Inflammatory macrophage (primary cell): Measurements from ENCODE around the gene PIP5K1C.

Experiments
- DNase-seq, 2 donors: peaks; one replicate each; pipeline ENCODE4 v3.0.0-alpha.2; 2020 to 2022

The PIP5K1C gene

GRCh38 chr19:3609779-3610719 is 90.2 kb downstream of the PIP5K1C start:
- DNase-seq: no peak

DNA sequence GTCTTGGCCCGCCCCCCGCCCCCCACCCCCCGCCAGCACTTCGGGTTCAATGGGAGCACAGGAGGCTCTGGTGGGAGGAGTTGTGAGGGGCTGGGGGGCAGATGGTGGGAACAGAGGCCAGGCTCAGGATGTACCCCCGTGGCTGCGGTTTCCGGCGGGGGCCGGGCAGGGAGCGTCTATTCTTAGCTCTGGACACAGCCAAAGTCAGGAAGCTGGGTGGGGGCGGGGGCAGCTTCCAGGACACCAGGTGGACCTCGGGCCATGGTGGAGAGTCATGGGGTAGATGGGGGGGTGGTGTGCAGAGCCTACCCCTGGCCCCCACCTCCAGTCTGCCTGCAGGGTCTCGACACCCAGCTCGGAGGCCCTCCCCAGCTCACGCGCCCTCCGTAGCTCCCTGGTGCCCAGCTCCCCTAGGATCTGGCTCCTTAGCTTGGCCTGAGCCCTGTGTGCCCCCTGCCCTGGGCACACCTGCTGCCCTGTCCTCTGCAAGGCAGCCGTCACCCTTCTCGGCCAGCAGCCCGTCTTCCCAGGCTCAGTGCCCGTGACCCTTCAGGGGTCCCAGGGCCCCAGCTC is 91.4 kb downstream of the PIP5K1C start:
- peak in 1 of 2 donors; percentile 45 for DNase-seq

DNA sequence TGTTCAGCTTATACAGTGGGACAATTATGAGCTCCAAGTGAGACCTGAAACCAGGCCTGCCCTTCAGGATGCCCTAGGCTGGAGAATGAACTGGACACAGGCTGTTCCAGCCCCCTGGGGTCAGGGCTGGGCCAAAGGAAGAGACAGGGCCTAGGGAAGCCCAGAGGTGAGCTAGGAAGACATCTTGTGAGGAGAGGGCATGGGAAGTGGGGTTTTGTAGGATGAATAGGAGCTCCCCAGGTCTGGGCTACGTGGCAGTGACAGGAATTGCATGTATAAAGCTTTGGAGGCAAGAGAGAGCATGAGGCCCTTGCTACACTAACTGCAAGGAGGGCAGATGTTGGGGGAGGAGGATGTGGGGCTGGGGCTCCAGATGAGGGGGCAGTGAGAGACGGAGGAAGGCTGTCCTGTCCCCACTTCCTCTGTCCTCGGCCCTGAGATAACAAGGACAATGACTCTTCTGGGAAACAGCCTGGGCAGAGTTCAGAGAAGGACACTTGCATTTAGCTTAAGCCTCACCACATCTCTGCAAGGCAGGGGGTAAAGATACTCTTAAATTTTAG is 92.1 kb downstream of the PIP5K1C start:
- DNase-seq: peak in 1 of 2 donors; percentile 20

- peak; percentile 32 to 60 for DNase-seq
These were observed 92.8 kb downstream of the PIP5K1C start for GRCh38 chr19:3607303-3608078.

GRCh38 chr19:3606690-3607289 is 93.5 kb downstream of the PIP5K1C start, which contains the start of gene TBXA2R:
Gene TBXA2R, minus strand, starts transcription at chr19:3606875. Its CDS starts 6,241 bp downstream, at chr19:3600634.
- DNase-seq: peak; percentile 37 to 47

- DNase-seq: no peak
These were observed 94.0 kb downstream of the PIP5K1C start for GRCh38 chr19:3606174-3606689.

GRCh38 chr19:3605770-3606169 is 94.5 kb downstream of the PIP5K1C start:
- DNase-seq: no peak

- DNase-seq: no peak
These were observed 94.9 kb downstream of the PIP5K1C start for GRCh38 chr19:3605361-3605760.

DNA sequence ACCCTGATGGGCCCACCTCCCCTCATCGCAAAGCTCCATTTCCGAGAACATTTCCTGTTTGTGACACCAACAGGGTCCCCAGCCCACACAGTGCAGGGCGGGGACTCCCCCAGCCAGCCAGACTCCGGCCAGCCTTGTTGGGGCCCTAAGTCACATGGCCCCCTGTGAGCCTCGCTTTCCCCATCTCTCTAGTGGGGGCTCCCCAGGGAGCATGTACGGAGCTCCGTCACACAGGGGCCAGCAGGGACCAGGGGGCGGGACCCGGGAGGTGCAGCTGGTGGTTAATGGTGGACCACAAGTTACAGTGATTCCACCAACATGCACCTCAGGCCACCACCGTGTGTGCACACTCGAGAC is 95.3 kb downstream of the PIP5K1C start:
- DNase-seq: peak in 1 of 2 donors; percentile 21

- DNase-seq: no peak
These were observed 95.9 kb downstream of the PIP5K1C start for GRCh38 chr19:3604227-3604986.

DNA sequence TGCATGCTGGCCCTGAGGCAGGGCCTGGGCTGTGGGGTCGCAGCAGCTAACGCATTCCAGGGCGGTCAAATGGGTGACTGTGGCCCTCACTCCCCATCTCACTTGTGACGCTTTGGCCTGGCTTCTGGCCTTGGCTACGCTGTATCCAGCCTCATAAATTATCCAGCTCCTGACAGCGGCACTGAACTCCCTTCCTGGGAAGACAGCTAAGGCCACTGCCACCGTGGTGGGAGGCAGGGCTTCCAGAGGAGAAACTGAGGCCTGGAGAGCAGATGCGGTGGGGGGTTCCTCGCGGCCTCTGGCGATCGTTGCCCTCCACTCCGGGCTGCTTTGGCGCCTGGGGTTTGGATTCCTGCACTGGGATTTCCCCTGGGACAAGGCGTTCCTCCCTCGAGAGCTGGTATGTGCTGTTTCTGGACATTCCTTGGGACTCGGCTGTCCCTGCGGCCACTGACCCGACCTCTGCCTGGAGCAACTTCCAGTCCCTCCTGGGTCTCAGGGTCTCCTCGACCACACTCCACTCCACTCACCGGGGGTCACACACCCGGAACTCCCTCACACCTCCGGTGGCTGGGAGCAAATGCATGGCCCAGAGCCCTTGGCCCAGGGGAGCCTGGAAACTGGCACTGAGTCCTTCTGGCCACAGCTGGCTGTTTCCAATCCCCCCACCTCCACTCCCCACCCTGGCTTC is 97.0 kb downstream of the PIP5K1C start:
- DNase-seq: no peak

DNA sequence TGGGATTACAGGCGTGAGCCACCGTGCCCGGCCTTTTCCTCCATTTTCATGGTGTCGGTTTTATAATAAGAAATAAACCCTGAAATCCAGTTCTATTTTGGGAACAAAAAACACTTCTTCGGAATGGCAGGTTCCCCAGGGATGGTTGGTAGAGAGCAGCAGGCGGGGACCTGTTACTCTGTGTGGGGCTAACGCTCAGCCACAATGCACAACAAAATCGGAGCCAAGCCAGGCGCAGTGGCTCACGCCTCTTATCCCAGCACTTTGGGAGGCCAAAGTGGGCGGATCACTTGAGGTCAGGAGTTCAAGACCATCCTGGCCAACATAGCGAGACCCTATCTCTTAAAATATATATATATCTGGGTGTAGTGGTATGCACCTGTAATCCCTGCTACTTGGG is 99.2 kb downstream of the PIP5K1C start:
- DNase-seq: no peak

DNA sequence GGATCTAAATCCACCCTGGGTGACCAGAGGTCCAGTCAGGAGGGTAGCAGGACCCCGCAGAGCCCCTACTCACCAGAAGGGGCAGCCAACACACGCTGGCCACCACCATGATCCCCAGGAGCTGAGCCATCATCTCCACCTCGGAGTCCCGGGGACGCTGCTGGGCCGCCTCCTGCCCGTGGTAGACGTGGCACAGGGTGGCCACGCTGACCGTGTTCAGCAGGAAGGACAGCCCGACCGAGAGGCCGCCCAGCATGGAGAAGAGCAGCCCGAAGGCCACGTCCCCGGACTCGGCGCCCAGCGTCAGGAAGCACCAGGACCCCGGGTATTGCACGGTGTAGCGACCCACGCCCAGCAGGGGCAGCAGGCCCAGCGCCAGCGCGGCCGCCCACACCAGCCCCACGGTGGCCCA is 100.5 kb downstream of the PIP5K1C start:
- no peak for DNase-seq

DNA sequence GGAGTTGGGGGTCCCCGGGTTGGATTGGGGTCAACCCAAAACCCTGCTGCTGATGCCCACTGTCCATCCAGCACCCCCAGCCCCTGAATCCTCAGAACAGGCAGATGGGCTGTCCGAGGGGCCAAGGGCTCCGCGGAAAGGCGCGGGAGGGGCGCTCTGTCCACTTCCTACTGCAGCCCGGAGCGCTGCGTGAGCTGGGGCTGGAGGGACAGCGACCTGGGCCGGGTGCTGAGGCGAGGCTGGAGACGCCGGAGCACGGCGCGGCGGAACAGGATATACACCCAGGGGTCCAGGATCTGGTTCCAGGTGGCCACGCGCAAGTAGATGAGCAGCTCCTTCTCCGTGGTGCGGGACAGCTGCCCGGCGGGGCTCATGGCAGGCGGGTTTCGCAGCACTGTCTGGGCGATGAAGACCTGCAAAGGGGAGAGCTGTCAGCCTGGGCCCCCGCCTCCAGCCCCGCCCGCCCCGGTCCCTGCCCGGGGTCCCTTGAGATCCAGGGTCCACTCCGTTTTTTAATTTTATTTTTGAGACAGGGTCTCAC is 104.7 kb downstream of the PIP5K1C start:
- no peak for DNase-seq

DNA sequence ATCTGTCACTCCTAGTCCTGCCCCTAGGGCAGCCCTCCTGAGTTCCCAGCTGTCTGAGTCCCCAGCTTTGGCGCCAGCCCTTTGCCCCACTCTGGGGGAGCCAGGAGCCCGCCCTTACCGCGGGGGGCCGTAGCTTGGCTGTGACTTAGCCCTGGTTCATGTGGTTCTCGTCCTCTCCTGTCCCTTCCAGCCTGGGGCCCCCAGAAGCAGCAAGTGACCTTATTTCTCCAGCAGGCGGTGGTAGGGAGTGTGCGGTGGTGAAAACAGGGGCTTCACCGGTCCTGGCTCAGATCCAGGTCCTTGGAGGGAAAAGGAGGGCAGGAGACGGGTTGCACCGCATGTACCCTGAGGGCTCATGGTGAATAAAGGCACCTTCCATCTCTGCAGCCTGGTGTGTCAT is 107.1 kb downstream of the PIP5K1C start:
- DNase-seq: no peak

- no peak for DNase-seq
These were observed 108.2 kb downstream of the PIP5K1C start for GRCh38 chr19:3591876-3592613.

DNA sequence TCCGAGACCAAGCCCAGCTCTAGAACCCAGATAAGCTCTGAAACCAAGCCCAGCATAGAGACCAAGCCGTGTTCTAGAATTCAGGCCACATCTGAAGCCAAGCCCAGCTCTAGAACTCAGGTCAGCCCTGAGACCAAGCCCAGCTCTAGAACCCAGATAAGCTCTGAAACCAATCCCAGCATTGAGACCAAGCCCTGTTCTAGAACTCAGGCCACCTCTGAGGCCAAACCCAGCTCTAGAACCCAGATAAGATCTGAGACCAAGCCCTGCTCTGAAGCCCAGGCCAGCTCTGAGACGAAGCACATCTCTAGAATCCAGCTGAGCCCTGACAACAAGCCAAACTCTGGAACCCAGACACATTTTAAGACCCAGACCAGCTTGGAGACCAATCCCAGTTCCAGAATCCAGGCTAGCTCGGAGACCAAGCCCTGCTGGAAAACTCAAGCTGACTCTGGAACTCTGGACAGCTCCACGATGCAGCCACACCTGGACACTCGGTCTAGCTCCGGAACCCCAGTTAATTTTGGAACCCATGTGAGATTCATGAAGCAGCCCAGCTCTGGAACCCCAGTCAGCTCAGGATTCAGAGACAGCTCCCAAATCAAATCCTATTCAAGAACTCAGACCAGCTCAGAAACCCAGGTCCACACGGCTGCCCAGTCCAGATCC is 109.1 kb downstream of the PIP5K1C start:
- no peak for DNase-seq

GRCh38 chr19:3589949-3590348 is 110.3 kb downstream of the PIP5K1C start:
- no peak for DNase-seq

- no peak for DNase-seq
These were observed 110.8 kb downstream of the PIP5K1C start for GRCh38 chr19:3589439-3589838.
